Astrocyte (in vitro differentiated cells and primary cell): Measurements from ENCODE around the gene TOR1B. TPM values are rescaled to one million over a fixed set of nuclear protein-coding genes. Genes with fewer than 3 reads are reported as not detected.

Experiments
- DNase-seq: peaks from one replicate; pipeline ENCODE4 v3.0.0-alpha.2; 2010; ENCODE audit warnings: low read depth
- FAIRE-seq: peaks from 2 replicates; lab custom pipeline; 2011; peaks lifted over from hg19 to GRCh38; lab: Jason Lieb, UNC
- H2AFZ ChIP-seq: 2 replicates; pipeline ENCODE4 v1.6.0; 2012; ENCODE audit warnings: low read depth, low read length, inconsistent platforms
- H3K27ac ChIP-seq: 2 replicates; pipeline ENCODE4 v1.5.1; 2011; ENCODE audit warnings: low read depth, low read length, inconsistent platforms
- H3K27me3 ChIP-seq: 2 replicates; pipeline ENCODE4 v1.6.0; 2011; ENCODE audit warnings: low read length, inconsistent platforms; ENCODE audit not compliant: insufficient read depth
- H3K36me3 ChIP-seq: 2 replicates; pipeline ENCODE4 v1.5.1; 2011; ENCODE audit warnings: low read length, inconsistent platforms; ENCODE audit not compliant: insufficient read depth
- H3K4me1 ChIP-seq: 2 replicates; pipeline ENCODE4 v1.5.1; 2011; ENCODE audit warnings: low read length, inconsistent platforms; ENCODE audit not compliant: insufficient read depth
- H3K4me2 ChIP-seq: 2 replicates; pipeline ENCODE4 v1.6.0; 2012; ENCODE audit warnings: low read length, inconsistent platforms
- H3K4me3 ChIP-seq: 2 replicates; pipeline ENCODE4 v1.5.1; 2011; ENCODE audit warnings: low read depth, mild to moderate bottlenecking, low read length, inconsistent platforms; ENCODE audit not compliant: insufficient read depth
- H3K79me2 ChIP-seq: 2 replicates; pipeline ENCODE4 v1.6.0; 2012; ENCODE audit warnings: mild to moderate bottlenecking, low read length, inconsistent platforms; ENCODE audit not compliant: insufficient read depth
- H3K9ac ChIP-seq: 2 replicates; pipeline ENCODE4 v1.6.0; 2012; ENCODE audit warnings: mild to moderate bottlenecking, low read length, inconsistent platforms
- H3K9me3 ChIP-seq: 2 replicates; pipeline ENCODE4 v1.5.1; 2012; ENCODE audit warnings: low read depth, mild to moderate bottlenecking, low read length, inconsistent platforms; ENCODE audit not compliant: insufficient read depth
- H4K20me1 ChIP-seq: 2 replicates; pipeline ENCODE4 v1.6.0; 2012; ENCODE audit warnings: low read length, inconsistent platforms; ENCODE audit not compliant: insufficient read depth
- H3K27ac Mint-ChIP-seq: one replicate; pipeline ENCODE4 v1.8.0; 2021; ENCODE audit warnings: mild to moderate bottlenecking, mixed read lengths; ENCODE audit not compliant: unreplicated experiment
- H3K27me3 Mint-ChIP-seq: one replicate; pipeline ENCODE4 v1.8.0; 2021; ENCODE audit warnings: low read depth, mixed read lengths; ENCODE audit not compliant: unreplicated experiment
- H3K36me3 Mint-ChIP-seq: one replicate; pipeline ENCODE4 v1.8.0; 2021; ENCODE audit warnings: low read depth, mixed read lengths; ENCODE audit not compliant: unreplicated experiment
- H3K4me1 Mint-ChIP-seq: one replicate; pipeline ENCODE4 v1.8.0; 2021; ENCODE audit warnings: low read depth, mixed read lengths; ENCODE audit not compliant: unreplicated experiment
- H3K4me3 Mint-ChIP-seq: one replicate; pipeline ENCODE4 v1.8.0; 2021; ENCODE audit warnings: mild to moderate bottlenecking, moderate library complexity, mixed read lengths; ENCODE audit not compliant: unreplicated experiment
- H3K9me3 Mint-ChIP-seq: one replicate; pipeline ENCODE4 v1.8.0; 2021; ENCODE audit warnings: mild to moderate bottlenecking, mixed read lengths; ENCODE audit not compliant: unreplicated experiment
- CTCF ChIP-seq: IDR thresholded peaks from 2 replicates; pipeline ENCODE4 v1.5.1; 2011; ENCODE audit warnings: low read depth, mild to moderate bottlenecking, inconsistent platforms, low read length, moderate library complexity; ENCODE audit not compliant: insufficient read depth
- EZH2 ChIP-seq: IDR thresholded peaks from 2 replicates; pipeline ENCODE4 v1.6.1; 2012; ENCODE audit warnings: mild to moderate bottlenecking, low read length, inconsistent platforms; ENCODE audit not compliant: insufficient read depth
- total RNA-seq: library from RNA; stranded (reverse); gene quantifications from 2 replicates; pipeline ENCODE4 v1.2.1, GENCODE V29; 2021

Gene TOR1B
- total RNA-seq, 1 donor from 2014 or later = 31.6 TPM

- H3K4me2 ChIP-seq = no peak overlapping the region
- DNase-seq (no peak), FAIRE-seq (no peak)
- no peaks in the 10 kb centered on the region for H3K79me2 ChIP-seq
- no peak overlapping the region for H3K4me3 Mint-ChIP-seq
- no peaks in the 10 kb centered on the region for H3K36me3 Mint-ChIP-seq
- no peaks in the 10 kb centered on the region for H3K9me3 Mint-ChIP-seq
- H3K4me1 Mint-ChIP-seq = peaks cover 3% of the 10 kb centered on the region
- peaks cover 21% of the 10 kb centered on the region for H3K27me3 Mint-ChIP-seq
- H4K20me1 ChIP-seq = no peaks in the 10 kb centered on the region
- peaks cover 14% of the 10 kb centered on the region for H3K4me1 ChIP-seq
- H3K9me3 ChIP-seq = no peaks in the 10 kb centered on the region
- H2AFZ ChIP-seq = no peak overlapping the region
- TF ChIP-seq EZH2 (no peak), CTCF (no peak)
- no peak overlapping the region for H3K27ac ChIP-seq
- no peak overlapping the region for H3K9ac ChIP-seq
- H3K4me3 ChIP-seq = no peak overlapping the region
- H3K27me3 ChIP-seq = no peaks in the 10 kb centered on the region
- no peaks in the 10 kb centered on the region for H3K36me3 ChIP-seq
- no peak overlapping the region for H3K27ac Mint-ChIP-seq
These were observed 37.1 kb upstream of the TOR1B start for GRCh38 chr9:129765764-129766317.

GRCh38 chr9:129768486-129768885 is 34.5 kb upstream of the TOR1B start:
- FAIRE-seq (no peak), DNase-seq (no peak)
- H4K20me1 ChIP-seq = no peaks in the 10 kb centered on the region
- H3K27ac ChIP-seq = no peak overlapping the region
- H3K4me2 ChIP-seq = no peak overlapping the region
- Mint-ChIP-seq H3K27me3 (peaks cover 29% of the 10 kb centered on the region), H3K36me3 (no peaks in the 10 kb centered on the region), H3K9me3 (no peaks in the 10 kb centered on the region), H3K4me3 (no peak overlapping the region), H3K4me1 (no peaks in the 10 kb centered on the region), H3K27ac (no peak overlapping the region)
- peaks cover 1% of the 10 kb centered on the region for H3K4me1 ChIP-seq
- no peak for TF ChIP-seq CTCF
- no peak for TF ChIP-seq EZH2
- H3K79me2 ChIP-seq = no peaks in the 10 kb centered on the region
- no peaks in the 10 kb centered on the region for H3K36me3 ChIP-seq
- H3K9me3 ChIP-seq = no peaks in the 10 kb centered on the region
- no peak overlapping the region for H3K4me3 ChIP-seq
- H3K9ac ChIP-seq = no peak overlapping the region
- peaks cover 1% of the 10 kb centered on the region for H3K27me3 ChIP-seq
- H2AFZ ChIP-seq = no peak overlapping the region

- no peak overlapping the region for H3K4me3 Mint-ChIP-seq
- TF ChIP-seq EZH2 (no peak), CTCF (no peak)
- H3K9me3 Mint-ChIP-seq = no peaks in the 10 kb centered on the region
- no peak for DNase-seq
- Histone ChIP-seq H3K4me2 (no peak overlapping the region), H3K36me3 (no peaks in the 10 kb centered on the region), H3K4me3 (no peak overlapping the region), H3K4me1 (no peaks in the 10 kb centered on the region), H3K9me3 (no peaks in the 10 kb centered on the region), H4K20me1 (no peaks in the 10 kb centered on the region), H3K79me2 (no peaks in the 10 kb centered on the region), H2AFZ (no peak overlapping the region), H3K27ac (no peak overlapping the region), H3K9ac (no peak overlapping the region), H3K27me3 (peaks cover 3% of the 10 kb centered on the region)
- H3K36me3 Mint-ChIP-seq = no peaks in the 10 kb centered on the region
- FAIRE-seq = no peak
- H3K4me1 Mint-ChIP-seq = no peaks in the 10 kb centered on the region
- H3K27ac Mint-ChIP-seq = no peak overlapping the region
- peaks cover 29% of the 10 kb centered on the region for H3K27me3 Mint-ChIP-seq
These were observed 33.3 kb upstream of the TOR1B start for GRCh38 chr9:129769669-129770068.
